Measurements from ENCODE around the gene NEBL. TPM values are rescaled to one million over a fixed set of nuclear protein-coding genes. Genes with fewer than 3 reads are reported as not detected.

Gene NEBL
- total and polyA plus RNA-seq, 2 experiments from 2014 or later, result 6.3 to 12.3 TPM

GRCh38 chr10:20778008-20778757 lies 118.9 kb downstream of the NEBL start:
- Histone ChIP-seq H3K27ac (no peak overlapping the region), H3K27me3 (no peaks in the 10 kb centered on the region), H3K9me2 (replicated peaks; ENCODE audit: insufficient read depth) (no peaks in the 10 kb centered on the region), H3K4me2 (no peak overlapping the region), H3K4me1 (ENCODE audit: insufficient read depth) (no peaks in the 10 kb centered on the region), H3K9me3 (ENCODE audit: low read depth) (no peaks in the 10 kb centered on the region), H4K20me1 (ENCODE audit: insufficient read depth, poor library complexity, severe bottlenecking) (no peaks in the 10 kb centered on the region), H3K36me3 (replicated peaks; ENCODE audit: insufficient read depth, low read depth) (no peaks in the 10 kb centered on the region), H3K4me3 (no peak overlapping the region), H3K79me2 (no peaks in the 10 kb centered on the region), H2AFZ (no peak overlapping the region)
- WGBS (ENCODE audit: low lambda C conversion rate, missing lambda C conversion rate), result 89% methylated on average over 7 of the region's 7 CpGs
- TF ChIP-seq CTCF (IDR thresholded peaks at IDR 0.05; ENCODE audit: poor library complexity) (no peak), EZH2phosphoT487 (IDR thresholded peaks at IDR 0.05; ENCODE audit: low read depth, severe bottlenecking, unreplicated experiment) (no peak), EZH2 (IDR thresholded peaks at IDR 0.05; ENCODE audit: borderline replicate concordance) (no peak)
- DNase-seq (ENCODE audit: low spot score), result no peak

GRCh38 chr10:20776384-20777118 lies 120.6 kb downstream of the NEBL start:
- H3K79me2 ChIP-seq, result no peaks in the 10 kb centered on the region
- no peak overlapping the region for H3K4me3 ChIP-seq
- DNase-seq (ENCODE audit: low spot score), result no peak
- no peaks in the 10 kb centered on the region for H3K36me3 ChIP-seq (replicated peaks; ENCODE audit: insufficient read depth, low read depth)
- WGBS (ENCODE audit: low lambda C conversion rate, missing lambda C conversion rate), result 72% methylated on average over 5 of the region's 5 CpGs
- TF ChIP-seq EZH2phosphoT487 (IDR thresholded peaks at IDR 0.05; ENCODE audit: low read depth, severe bottlenecking, unreplicated experiment) (no peak), EZH2 (IDR thresholded peaks at IDR 0.05; ENCODE audit: borderline replicate concordance) (no peak), CTCF (IDR thresholded peaks at IDR 0.05; ENCODE audit: poor library complexity) (no peak)
- no peak overlapping the region for H3K4me2 ChIP-seq
- H2AFZ ChIP-seq, result no peak overlapping the region
- H3K9me3 ChIP-seq (ENCODE audit: low read depth), result no peaks in the 10 kb centered on the region
- H3K9me2 ChIP-seq (replicated peaks; ENCODE audit: insufficient read depth), result no peaks in the 10 kb centered on the region
- H3K4me1 ChIP-seq (ENCODE audit: insufficient read depth), result no peaks in the 10 kb centered on the region
- no peak overlapping the region for H3K27ac ChIP-seq
- H3K27me3 ChIP-seq, result no peaks in the 10 kb centered on the region
- H4K20me1 ChIP-seq (ENCODE audit: insufficient read depth, poor library complexity, severe bottlenecking), result no peaks in the 10 kb centered on the region

- Histone ChIP-seq H3K36me3 (replicated peaks; ENCODE audit: insufficient read depth, low read depth) (no peaks in the 10 kb centered on the region), H3K27me3 (no peaks in the 10 kb centered on the region), H3K79me2 (no peaks in the 10 kb centered on the region), H3K4me2 (no peak overlapping the region), H3K9me2 (replicated peaks; ENCODE audit: insufficient read depth) (no peaks in the 10 kb centered on the region), H2AFZ (no peak overlapping the region), H3K27ac (no peak overlapping the region), H3K4me1 (ENCODE audit: insufficient read depth) (no peaks in the 10 kb centered on the region), H3K4me3 (no peak overlapping the region), H4K20me1 (ENCODE audit: insufficient read depth, poor library complexity, severe bottlenecking) (no peaks in the 10 kb centered on the region), H3K9me3 (ENCODE audit: low read depth) (no peaks in the 10 kb centered on the region)
- TF ChIP-seq EZH2phosphoT487 (IDR thresholded peaks at IDR 0.05; ENCODE audit: low read depth, severe bottlenecking, unreplicated experiment), result no peak
- TF ChIP-seq CTCF (IDR thresholded peaks at IDR 0.05; ENCODE audit: poor library complexity), result no peak
- TF ChIP-seq EZH2 (IDR thresholded peaks at IDR 0.05; ENCODE audit: borderline replicate concordance), result no peak
- WGBS (ENCODE audit: low lambda C conversion rate, missing lambda C conversion rate), result 95% methylated on average over 2 of the region's 2 CpGs
- no peak for DNase-seq (ENCODE audit: low spot score)
Observed at GRCh38 chr10:20771051-20771450, 126.1 kb downstream of the NEBL start.
